22Rv1 (cell line): ENCODE data around the gene NPC1L1.

Experiments used
- CTCF ChIP-seq: fragments of 450-650 bp; IDR thresholded peaks from 2 replicates; pipeline ENCODE4 v1.5.1; 2017; ENCODE audit warnings: mild to moderate bottlenecking
- ZFX ChIP-seq: fragments of 450-650 bp; IDR thresholded peaks from 2 replicates; pipeline ENCODE4 v1.6.1; 2017; ENCODE audit warnings: antibody characterized with exemption, borderline replicate concordance

- TF ChIP-seq CTCF (no peak), ZFX (no peak)
Measured at GRCh38 chr7:44482502-44483485, 58.3 kb downstream of the NPC1L1 start.
